Suprapubic skin (tissue), 4 donors: Measurements from ENCODE around the gene SULF2.

Experiments
- CTCF ChIP-seq, 2 donors: fragments of 200-600 bp in 1 of 2; fragments of 450-650 bp in 1 of 2; sonication (generic) in 1 of 2; IDR thresholded peaks; one replicate each; pipeline ENCODE4 v1.5.1; 2016 to 2019; ENCODE audit warnings: antibody characterized with exemption in 2 of 2, mild to moderate bottlenecking in 1 of 2, moderate library complexity in 1 of 2
- EP300 ChIP-seq: sonication (generic); formaldehyde crosslinking; IDR thresholded peaks from one replicate; pipeline ENCODE4 v1.6.1; 2017; ENCODE audit warnings: antibody characterized with exemption
- POLR2A ChIP-seq, 2 donors: fragments of 450-650 bp; IDR thresholded peaks; one replicate each; pipeline ENCODE4 v1.6.1; 2017; ENCODE audit warnings: antibody characterized with exemption in 2 of 2, mild to moderate bottlenecking in 2 of 2, moderate library complexity in 2 of 2
- POLR2AphosphoS5 ChIP-seq, 3 donors: sonication (generic); formaldehyde crosslinking; IDR thresholded peaks; one replicate each; pipeline ENCODE4 v1.6.1; 2017; ENCODE audit warnings: antibody characterized with exemption in 3 of 3

GRCh38 chr20:47730744-47731143, 54.5 kb downstream of the SULF2 start:
- TF ChIP-seq CTCF (IDR thresholded peaks at IDR 0.05) (no peak), POLR2A (IDR thresholded peaks at IDR 0.05) (no peak), POLR2AphosphoS5 (IDR thresholded peaks at IDR 0.05) (no peak), EP300 (no peak)
